HL-60/S4 (cell line): ENCODE results near the gene KRT26.
"Not testable (repeated sequence)": the region's sequence is repeated elsewhere in the genome, so short reads cannot be mapped to it uniquely, and the experiment has no call there.

Experiments
- in situ Hi-C: fragments of 300-500 bp; cut with MboI; formaldehyde crosslinking; loops from 2 replicates; pipeline ENCODE4 v1.14.3; 2022; ENCODE audit warnings: low sequenced_read_pairs

Gene KRT26

DNA sequence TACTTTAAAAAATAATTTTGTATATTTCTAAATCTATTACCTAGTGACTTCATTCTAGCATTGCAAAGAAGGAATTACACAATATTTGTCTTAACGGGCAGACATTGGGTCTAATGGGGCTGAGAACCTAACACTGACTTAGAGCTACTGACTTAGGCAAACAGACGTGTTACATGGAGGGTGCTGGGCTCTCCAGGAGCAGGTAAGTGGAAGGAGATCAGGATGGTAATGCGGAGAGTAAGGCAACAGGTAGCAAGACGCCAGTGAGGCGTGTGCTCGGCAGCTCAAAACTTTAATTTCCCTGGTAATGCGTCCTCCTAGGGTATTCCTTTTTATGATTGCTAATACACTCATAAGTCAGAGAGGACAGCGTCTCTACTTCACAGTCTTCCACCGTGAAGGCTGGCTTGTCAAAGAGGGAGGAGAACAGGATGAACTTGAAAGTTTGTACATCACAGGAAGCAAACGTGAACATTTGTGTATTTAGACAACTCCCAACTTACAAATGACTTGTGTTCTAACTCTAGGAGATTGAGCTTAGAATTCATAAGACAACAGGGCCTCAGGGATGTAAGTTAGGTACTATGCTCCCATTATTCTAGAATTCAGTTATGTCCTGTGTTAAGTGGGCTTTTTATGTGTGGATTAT is 23.1 kb upstream of the KRT26 start:
- in situ Hi-C loops, result no loop called here

DNA sequence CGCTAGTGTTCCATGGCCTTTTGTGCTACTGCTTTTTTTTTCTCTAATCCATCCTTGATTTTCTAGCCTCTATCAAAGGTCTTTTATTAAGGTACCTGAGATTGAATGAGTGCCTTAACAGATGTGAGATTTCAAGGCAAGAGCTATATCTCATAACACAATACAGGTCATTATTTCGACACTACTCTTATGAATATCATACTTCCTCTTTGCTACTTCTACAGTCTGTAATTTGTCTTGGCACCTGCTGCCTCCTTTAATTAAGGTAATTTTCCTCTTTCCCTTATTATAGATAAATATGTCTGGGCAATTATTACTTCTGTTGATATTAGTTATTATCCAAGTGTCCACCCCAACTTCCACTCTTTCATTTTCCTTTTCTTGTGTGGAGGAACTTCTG is 22.5 kb upstream of the KRT26 start:
- in situ Hi-C loops, result no loop called here

DNA sequence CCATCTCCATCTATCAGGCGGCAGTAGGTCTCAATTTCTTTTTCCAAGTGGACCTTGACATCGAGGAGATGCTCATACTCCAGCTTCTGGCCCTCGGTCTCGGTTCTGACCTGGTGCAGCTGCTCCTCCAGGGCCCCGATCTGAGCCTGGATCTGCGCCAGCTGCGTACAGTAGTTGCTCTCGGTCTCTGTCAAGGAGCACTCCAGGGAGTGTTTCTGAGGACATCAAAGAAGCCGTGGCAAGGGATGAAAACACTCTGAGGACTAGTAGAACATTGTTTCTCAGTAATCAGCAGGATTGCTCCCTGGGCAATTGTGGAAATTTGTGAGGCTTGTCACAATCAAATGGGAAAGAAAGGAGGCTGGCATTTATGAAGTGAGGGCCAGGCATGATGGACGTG is 21.8 kb upstream of the KRT26 start:
- in situ Hi-C loops, result no loop called here

DNA sequence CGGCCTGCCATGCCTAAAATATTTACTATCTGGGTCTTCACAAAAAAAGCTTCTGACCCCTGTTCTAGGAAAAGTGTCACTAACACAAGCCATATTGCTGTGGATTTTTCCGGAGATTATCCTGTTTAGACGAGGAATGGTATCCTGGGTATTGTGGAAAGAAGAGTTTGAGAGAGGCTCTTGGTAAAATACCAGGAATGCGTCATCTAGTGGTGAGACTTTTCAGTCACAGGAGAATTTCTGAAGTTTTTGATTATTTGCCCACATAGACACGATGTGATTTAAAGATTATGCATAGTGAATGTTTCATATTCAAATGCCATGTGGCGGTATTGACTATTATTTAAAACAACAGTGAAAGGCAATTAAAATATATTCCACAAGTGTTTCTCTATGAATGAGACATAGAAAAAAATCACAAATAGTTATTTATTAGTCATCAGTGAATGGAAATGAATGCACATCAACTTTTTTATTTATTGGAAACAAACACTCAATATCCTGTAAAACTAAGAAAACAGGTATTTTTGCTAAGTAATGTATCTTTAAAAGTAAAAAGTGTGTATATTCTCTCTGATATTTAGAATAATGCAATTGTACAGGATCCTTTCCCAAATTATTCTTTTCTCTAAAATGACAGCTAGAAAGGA is 19.9 kb upstream of the KRT26 start:
- in situ Hi-C loops, result no loop called here

DNA sequence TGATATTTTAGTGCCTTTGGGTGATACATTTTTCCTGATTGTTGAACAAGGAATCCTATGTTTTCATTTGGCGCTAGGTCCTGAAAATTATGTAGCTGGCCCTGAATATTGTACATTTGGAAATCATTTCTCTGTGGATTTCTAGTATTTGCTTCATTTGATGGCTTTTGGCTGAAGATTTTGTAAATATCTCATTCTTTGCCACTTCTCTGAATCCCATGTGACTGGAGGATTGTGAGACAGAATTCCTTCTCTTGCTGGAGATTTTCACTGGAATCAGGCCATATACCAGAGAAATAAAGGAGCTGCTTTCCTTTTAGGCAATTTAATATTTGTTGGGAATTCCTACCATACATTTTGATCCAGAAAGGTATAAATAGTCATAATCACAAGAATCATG is 19.1 kb upstream of the KRT26 start:
- in situ Hi-C loops, result no loop called here

DNA sequence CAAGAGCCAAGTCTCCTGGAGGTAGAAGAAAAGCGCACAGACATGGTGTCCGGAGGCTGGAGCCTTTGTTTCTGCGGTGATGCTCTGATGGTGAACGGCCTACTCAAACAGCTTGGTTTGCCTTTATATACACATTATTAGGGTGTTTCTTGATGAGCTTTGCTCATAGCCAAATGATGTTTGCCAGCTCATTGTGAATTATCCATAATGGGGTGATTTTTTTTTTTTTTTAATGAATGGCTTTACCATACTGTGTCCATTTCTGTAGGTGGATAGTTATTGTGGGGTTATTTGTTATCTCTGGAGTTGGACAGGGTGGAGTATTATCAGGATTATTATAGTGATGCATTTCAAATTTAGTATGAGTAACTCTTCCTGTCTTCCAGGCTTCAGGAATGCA is 10.4 kb upstream of the KRT26 start, which contains the start of gene KRT27:
TSS of gene KRT27 (minus strand) at position 101 of the 400 bp plus-strand sequence. CDS start at position 44, 57 bp downstream.
- in situ Hi-C loops, result no loop called here

DNA sequence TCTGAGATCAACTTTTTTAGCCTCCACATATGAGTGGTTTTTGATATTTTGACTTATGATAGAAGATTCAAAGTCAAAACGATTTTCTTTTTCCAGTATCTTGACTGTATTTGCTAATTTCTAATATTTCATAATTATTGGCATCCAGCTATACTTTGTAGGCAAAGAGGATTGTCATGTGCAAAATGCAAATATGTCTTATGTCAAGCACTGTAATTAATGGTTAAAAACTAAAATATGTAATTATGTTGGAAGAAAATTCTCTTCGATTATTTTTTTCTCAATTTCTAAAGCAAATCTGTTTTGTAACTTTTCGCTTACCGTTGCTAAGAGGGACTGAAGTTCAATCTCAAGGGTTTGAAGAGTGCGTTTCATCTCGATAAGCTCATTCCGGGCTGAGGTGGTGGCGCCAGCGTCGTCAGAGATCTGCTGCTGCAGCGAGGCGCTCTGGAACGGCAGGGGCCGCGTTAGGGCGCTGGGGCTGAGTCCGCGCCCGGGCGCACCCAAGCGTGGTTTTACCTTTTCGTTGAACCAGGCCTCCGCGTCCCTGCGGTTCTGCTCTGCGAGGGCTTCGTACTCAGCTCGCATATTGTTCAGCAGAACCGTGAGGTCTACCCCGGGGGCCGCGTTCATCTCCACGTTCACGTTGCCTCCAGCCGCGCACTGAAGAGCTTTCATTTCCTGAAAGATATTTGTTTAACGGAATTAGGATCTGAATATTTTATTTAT is 7.3 kb upstream of the KRT26 start:
- in situ Hi-C loops, result no loop called here

DNA sequence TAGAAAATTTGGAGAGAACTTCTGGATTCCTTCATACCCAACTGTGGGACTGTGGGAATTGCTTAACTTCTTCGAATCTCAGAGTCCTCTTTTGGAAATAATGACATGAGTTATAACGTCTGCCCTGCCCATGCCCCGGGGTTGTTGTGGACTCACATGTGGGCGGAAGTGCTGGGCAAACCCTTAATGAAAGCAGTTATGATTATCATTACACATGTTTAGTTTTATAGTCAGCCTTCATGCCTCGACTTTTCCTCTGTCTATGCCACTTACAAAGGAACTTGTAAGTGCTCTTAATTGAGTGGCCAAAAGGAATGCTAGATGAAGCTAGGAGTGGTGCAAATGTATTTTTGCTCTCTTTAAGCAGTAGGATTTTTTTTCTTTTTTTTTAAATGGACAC is 6.5 kb upstream of the KRT26 start:
- in situ Hi-C loops, result no loop called here

DNA sequence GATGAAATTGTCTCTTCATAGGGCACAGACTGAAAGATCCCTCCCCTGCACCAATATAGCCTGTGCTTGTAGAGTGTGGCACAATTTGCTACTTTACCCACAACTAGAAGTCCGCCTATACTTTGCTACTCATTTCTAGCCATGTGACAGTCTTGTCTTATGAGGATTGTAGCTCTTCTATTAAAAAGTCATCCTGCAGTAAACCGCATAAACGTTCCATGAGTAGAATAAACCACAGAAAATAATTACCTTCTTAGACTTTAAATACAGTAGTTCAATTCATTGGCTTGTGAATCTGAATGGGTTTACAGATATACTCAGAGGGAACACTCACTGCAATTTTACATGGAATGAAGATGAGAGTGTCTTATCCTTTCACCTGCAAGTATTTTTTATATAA is 6.0 kb upstream of the KRT26 start:
- in situ Hi-C loops, result no loop called here

DNA sequence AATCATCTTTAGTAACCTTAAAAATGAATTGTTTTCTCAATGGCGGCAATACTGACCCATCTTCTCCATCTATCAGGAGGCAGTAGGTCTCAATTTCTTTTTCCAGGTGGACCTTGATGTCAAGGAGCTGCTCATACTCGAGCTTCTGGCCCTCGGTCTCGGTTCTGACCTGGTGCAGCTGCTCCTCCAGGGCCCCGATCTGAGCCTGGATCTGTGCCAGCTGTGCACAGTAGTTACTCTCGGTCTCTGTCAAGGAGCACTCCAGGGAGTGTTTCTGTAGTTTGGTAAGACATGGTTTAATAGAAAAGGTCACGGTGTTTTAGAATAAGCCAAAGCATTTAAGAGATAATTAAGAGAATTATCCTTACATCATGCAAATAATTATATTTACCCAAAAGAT is 5.5 kb upstream of the KRT26 start:
- in situ Hi-C loops, result no loop called here

DNA sequence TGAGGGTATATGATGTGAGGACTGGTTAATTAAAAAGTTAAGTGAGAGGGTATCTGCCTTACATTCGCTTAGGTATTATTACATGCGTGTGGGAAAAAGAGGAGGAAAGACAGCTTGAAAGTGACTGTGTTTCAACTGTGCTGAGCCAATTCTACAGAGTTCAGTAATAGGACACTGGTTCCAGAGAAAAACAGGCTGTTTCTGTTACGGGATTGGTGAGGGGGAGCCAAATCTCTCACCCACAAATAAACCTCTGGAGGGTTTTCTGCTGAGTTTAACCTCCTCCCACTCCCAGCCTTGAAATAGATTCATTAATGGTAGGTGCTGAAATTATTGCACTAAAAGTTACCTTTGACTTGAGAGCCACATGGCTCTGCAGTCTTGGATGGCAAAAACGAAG is 3.9 kb upstream of the KRT26 start:
- in situ Hi-C loops, result no loop called here

DNA sequence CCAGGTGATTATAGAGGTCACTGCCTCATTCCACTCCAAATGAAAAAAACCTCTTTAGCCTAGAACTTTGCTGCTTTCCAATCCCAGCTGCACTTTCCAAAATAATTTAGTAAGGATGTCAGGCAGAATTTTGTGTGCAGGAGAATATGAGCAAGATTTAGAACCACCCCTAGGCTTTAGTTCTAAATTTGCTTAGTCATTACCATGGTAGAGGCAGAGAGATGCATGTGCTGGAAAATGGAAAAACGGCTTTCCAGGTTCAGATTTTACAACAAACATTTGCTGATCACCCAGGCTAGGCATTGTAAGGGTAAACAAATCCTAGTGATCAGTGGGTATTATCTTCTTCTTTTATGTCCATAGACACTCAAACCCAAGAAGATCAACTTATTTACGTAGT is 6.3 kb downstream of the KRT26 start:
- in situ Hi-C loops, result no loop called here

DNA sequence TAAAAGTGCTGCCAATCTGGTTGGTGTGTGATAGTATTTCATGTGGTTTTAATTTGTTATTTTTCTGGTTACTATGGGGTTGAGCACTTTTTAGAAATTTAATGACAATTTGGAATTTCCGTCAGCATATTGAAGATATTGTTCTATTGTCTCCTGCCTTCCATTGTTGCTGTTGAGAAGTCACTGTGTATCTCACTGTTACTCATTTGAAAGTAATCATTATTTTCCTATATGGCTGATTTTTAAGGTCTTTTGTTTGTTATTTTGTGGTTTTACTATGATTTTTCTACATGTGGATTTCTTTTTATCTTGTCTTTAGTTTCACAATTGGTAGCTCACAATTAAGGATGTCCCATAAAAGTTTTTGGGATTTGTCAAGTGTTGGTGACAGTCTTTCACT is 8.2 kb downstream of the KRT26 start:
- in situ Hi-C loops, result no loop called here

DNA sequence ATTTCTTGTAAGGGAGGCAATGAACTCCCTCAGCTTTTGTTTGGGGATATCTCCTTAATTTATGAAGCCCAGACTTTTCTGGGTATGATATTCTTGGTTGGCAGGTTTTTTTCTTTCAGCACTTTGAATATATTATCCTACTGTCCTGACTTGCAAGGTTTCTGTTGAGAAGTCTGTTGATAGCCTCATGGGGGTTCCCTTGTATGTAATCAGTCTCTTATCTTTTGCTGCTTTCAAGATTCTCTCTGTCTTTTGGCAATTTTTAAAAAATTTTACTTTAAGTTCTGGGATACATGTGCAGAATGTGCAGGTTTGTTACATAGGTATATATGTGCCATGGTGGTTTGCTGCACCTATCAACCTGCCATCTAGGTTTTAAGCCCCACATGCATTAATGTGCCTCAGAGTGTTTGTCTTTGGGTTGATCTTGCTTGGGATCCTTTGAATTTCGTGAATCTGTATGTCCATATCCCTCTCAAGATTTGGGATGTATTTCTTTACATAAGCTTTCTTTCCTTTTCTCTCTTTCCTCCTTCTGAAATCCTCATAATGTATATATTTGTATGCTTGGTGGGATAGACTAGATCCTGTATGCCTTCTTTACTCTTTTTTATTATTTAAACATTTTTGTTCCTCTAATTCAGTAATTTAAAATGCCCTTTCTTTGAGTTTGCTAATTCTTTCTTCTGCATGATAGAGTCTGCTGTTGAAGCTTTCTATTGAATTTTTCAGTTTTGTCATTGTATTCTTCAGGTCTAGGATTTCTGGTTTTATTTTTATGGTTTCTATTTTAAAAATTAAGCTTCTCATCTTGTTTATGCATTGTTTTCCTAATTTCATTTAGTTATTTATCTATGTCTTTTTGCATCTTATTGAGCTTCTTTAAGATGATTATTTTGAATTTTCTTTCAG is 11.6 kb downstream of the KRT26 start:
- in situ Hi-C loops, result no loop called here

DNA sequence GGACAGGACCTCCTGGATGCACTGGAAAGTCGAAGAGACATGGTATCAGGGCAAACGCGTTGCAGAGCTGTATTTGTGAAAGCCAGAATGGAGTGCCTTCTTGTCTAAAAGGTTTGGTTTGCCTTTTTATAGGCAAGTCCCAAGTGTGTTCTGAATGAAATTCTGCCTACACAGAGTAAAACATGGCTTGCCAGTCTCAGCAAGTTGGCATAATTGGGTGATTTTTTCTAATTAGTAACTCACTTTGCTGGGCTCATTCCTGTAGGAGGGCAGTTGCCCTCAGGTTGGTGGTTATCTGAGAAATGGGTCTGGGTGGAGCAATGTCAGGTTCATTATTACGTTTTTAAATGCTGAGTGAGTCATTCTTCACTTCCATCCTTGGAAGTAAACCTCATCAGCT is 16.8 kb downstream of the KRT26 start, which contains the start of gene KRT25:
TSS of gene KRT25 (minus strand) at position 101 of the 400 bp plus-strand sequence. CDS start at position 41, 60 bp downstream.
- in situ Hi-C loops, result no loop called here

DNA sequence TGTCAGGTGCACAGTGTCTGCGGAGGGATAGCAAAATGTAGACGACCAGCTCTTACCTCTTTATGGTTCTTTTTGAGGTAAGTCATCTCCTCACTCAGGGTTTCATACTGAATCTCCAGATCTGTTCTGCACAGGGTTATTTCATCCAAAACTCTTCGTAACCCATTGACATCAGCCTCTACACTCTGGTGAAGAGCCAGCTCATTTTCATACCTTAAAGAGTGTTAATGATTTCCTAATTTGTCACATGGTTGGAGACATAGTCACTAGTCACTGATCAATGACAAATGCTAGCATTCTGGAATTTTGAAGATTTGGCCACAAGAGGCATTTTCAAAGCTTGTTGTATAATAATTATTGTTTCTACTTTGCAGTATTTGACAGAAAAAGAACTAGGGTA is 18.2 kb downstream of the KRT26 start:
- in situ Hi-C loops, result no loop called here

DNA sequence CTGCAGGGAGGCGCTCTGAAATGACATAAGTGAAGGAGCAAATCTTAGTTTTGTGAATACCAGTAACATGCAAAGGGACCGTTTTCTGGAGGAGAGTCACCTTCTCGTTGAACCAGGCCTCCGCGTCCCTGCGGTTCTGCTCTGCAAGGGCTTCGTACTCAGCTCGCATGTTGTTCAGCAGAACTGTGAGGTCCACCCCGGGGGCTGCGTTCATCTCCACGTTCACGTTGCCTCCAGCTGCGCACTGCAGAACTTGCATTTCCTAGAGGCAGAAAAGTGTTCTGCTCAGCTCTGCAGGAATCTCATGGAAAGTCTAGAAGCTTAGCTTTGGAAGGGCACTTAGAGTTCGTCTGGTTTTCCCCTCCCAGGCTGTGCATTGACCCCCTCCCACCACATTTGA is 20.9 kb downstream of the KRT26 start:
- in situ Hi-C loops, result no loop called here

DNA sequence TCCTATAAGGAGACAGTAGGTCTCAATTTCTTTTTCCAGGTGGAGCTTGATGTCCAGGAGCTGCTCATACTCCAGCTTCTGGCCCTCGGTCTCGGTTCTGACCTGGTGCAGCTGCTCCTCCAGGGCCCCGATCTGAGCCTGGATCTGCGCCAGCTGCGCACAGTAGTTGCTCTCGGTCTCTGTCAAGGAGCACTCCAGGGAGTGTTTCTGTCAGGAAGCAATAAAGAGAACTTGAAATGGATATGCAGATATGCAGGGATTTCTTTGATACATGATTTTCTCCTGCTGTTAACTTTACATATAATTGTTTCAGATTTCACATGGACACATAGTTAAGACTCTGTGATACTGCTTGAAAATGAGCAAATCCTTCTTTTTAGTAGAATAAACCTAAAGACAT is 21.6 kb downstream of the KRT26 start:
- in situ Hi-C loops, result no loop called here

DNA sequence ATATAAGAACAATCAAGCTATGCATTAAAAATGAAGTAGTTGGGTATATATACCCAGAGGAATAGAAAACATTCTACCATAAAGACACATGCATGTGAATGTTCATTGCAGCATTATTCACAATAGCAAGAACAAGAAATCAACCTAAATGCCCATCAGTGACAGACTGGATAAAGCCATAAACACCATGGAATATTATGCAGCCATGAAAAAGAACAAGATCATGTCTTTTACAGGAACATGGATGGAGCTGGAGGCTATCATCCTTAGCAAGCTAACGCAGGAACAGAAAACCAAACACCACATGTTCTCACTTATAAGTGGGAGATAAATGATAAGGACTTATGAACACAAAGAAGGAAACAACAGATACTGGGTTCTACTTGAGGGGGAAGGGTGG is 23.3 kb downstream of the KRT26 start:
- in situ Hi-C loops, result not testable (repeated sequence)

DNA sequence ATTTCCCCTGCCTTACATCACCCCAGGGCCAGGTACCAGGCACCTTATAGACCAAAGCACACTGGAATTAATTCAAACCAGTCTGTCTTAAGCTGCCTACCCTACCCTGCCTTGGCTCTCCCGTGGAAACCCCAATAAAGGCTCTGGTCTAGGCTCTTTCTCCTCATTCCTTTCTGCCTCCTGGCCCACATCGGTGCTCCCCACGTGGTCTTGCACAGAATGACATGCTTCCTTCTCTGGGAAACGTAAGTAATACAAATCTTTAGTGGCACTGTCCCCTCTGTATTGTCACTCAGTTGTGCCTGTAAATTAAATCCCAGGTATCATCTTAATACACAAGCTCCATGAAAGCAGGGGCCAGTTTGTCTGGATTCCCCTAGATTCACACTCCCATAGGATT is 33.4 kb downstream of the KRT26 start:
- in situ Hi-C loops, result no loop called here

DNA sequence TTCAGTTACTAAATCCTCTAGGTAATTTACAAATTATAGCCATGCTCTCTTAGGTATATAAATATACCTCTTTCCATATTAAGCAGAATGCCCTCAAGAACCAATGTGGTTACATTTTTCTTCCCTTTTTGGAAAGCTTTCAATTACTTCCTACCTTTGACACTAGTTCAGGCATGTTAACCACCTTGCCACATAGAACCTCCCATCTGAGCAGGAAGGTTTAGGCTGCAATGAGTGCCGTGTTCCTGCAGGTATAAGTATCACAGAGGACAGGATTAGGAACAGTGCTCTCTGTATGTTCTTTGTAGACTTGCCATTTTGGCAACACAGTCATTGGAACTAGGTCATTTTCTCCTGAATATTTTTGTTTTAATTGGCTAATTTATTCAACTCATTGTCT is 37.0 kb downstream of the KRT26 start:
- in situ Hi-C loops, result no loop called here
